Measurements from ENCODE around the gene UVSSA. TPM values are rescaled to one million over a fixed set of nuclear protein-coding genes. Genes with fewer than 3 reads are reported as not detected.
"Not testable (repeated sequence)": the region's sequence is repeated elsewhere in the genome, so short reads cannot be mapped to it uniquely, and the experiment has no call there.

Gene UVSSA
- total and polyA plus RNA-seq, 8 donors = 12.8 to 36.6 (median 18.8) TPM

DNA sequence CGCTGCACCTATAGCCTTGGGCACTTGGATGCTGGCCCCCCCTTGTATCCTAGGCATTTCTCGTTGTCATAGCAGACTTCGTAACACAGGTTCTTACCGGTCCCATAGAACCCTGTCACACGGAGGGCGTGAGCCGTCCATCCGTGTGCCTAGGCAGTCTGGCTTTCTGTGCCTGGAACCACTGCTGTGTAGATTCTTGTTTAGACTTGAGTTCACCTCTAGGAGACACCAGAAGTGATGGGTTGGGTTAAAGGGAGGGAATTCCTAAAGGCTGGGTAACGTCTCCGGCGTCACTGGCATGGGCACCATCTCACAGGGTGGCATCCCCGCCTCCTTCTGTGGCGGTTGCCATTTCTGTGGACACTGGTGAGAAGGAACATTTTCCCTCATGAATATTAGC, 72.7 kb downstream of the UVSSA start:
- H3K9me3 ChIP-seq = no peaks in the 10 kb centered on the region
- no peak overlapping the region for H3K27ac ChIP-seq
- H3K36me3 ChIP-seq = no peaks in the 10 kb centered on the region
- intact Hi-C loops (cut with DNase I) = no loop called here
- DNase-seq (peak in 1 of 4 donors; percentile 39), ATAC-seq (no peak)
- TF ChIP-seq, protein P1, sequence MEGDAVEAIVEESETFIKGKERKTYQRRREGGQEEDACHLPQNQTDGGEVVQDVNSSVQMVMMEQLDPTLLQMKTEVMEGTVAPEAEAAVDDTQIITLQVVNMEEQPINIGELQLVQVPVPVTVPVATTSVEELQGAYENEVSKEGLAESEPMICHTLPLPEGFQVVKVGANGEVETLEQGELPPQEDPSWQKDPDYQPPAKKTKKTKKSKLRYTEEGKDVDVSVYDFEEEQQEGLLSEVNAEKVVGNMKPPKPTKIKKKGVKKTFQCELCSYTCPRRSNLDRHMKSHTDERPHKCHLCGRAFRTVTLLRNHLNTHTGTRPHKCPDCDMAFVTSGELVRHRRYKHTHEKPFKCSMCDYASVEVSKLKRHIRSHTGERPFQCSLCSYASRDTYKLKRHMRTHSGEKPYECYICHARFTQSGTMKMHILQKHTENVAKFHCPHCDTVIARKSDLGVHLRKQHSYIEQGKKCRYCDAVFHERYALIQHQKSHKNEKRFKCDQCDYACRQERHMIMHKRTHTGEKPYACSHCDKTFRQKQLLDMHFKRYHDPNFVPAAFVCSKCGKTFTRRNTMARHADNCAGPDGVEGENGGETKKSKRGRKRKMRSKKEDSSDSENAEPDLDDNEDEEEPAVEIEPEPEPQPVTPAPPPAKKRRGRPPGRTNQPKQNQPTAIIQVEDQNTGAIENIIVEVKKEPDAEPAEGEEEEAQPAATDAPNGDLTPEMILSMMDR (IDR thresholded peaks at IDR 0.05) = no peak
- H3K4me3 ChIP-seq = no peak overlapping the region
- no peaks in the 10 kb centered on the region for H3K4me1 ChIP-seq
- peaks cover 13 to 95% of the 10 kb centered on the region in 2 donors for H3K27me3 ChIP-seq

- TF ChIP-seq, protein P1 (IDR thresholded peaks at IDR 0.05) = no peak
Measured at GRCh38 chr4:1421657-1422056, 74.6 kb downstream of the UVSSA start.

DNA sequence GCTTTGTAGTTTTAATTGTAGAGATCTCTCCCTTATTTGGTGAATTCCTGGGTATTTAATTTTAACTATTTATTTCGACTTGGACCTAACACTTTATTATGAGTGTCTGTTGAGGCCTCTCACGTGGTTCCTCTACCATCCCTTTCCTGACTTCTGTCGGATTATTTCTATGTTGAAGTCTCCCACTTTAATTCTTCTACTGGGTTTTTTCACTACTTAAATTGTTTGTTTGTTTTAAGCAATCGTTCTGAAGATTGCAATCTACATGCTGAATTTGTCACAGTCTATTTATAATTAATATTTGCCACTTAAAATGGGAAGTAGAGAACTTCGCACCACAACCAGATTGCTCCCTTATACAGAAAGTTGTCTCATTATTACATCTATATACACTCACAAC, 80.0 kb downstream of the UVSSA start:
- no peak overlapping the region for H3K27ac ChIP-seq
- TF ChIP-seq, protein P1 (IDR thresholded peaks at IDR 0.05) = no peak
- no peak for DNase-seq
- H3K9me3 ChIP-seq = no peaks in the 10 kb centered on the region
- no peak overlapping the region for H3K4me3 ChIP-seq
- peaks cover 5 to 37% of the 10 kb centered on the region in 2 donors for H3K27me3 ChIP-seq
- no peaks in the 10 kb centered on the region for H3K4me1 ChIP-seq
- no peak for ATAC-seq
- intact Hi-C loops (cut with DNase I) = no loop called here
- H3K36me3 ChIP-seq = no peaks in the 10 kb centered on the region

More at GRCh38 chr4:1421657-1422056, 74.6 kb downstream of the UVSSA start:
- ATAC-seq = no peak
- no peak overlapping the region for H3K4me3 ChIP-seq
- intact Hi-C loops (cut with DNase I) = no loop called here
- no peaks in the 10 kb centered on the region for H3K36me3 ChIP-seq
- no peak overlapping the region for H3K27ac ChIP-seq
- DNase-seq = no peak
- H3K4me1 ChIP-seq = no peaks in the 10 kb centered on the region
- H3K27me3 ChIP-seq = peaks cover 5 to 88% of the 10 kb centered on the region in 2 donors
- H3K9me3 ChIP-seq = no peaks in the 10 kb centered on the region

DNA sequence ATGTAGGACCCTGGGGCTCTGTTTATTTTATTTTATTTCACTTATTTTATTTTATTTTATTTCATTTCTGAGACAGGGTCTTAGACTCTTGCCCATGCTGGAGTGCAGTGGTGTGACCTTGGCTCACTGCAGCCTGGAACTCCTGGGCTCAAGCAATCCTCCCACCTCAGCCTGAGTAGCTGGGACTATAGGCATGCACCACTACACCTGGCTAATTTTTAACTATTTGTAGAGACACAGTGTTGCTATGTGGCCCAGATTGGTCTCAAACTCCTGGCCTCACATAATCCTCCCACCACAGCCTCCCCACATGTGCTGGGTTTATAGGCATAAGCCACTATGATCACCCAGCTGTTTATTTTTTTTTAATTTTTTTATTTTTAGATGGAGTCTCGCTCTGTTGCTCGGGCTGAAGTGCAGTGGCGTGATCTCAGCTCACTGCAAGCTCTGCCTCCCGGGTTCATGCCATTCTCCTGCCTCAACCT, 96.7 kb downstream of the UVSSA start:
- intact Hi-C loops (cut with DNase I); ATAC-seq; H3K4me3 ChIP-seq; DNase-seq; H3K9me3 ChIP-seq; H3K36me3 ChIP-seq; H3K4me1 ChIP-seq; H3K27ac ChIP-seq: not testable (repeated sequence)
- H3K27me3 ChIP-seq = peaks cover 0 to 39% of the 10 kb centered on the region in 2 donors

Other genes starting within 250 kb of the UVSSA start
- gene RNF212, start 233.6 kb upstream of the UVSSA start, total RNA-seq = 1 to 10 TPM; 7.2 to 9.8 TPM
- gene RNF212, start 233.6 kb upstream of the UVSSA start, polyA plus RNA-seq (ENCODE audit: insufficient read length in 6 of 6) = 10 to 100 TPM in 4 of 6 donors, 1 to 10 TPM in 2; 8.8 to 13.6 (median 11.8) TPM
- gene SPON2, start 174.6 kb upstream of the UVSSA start, total RNA-seq = 10 to 100 TPM; 66.0 to 94.2 TPM
- gene SPON2, start 174.6 kb upstream of the UVSSA start, polyA plus RNA-seq (ENCODE audit: insufficient read length in 6 of 6) = 10 to 100 TPM in 5 of 6 donors, 1 to 10 TPM in 1; 7.7 to 47.1 (median 18.9) TPM
- 100 to 1,000 TPM; 146 to 167 TPM for gene CTBP1, start 98.1 kb upstream of the UVSSA start, total RNA-seq
- 100 to 1,000 TPM in 5 of 6 donors, 10 to 100 TPM in 1; 93.9 to 150 (median 121) TPM for gene CTBP1, start 98.1 kb upstream of the UVSSA start, polyA plus RNA-seq (ENCODE audit: insufficient read length in 6 of 6)
- gene MAEA, start 57.3 kb upstream of the UVSSA start, total RNA-seq = 10 to 100 TPM; 43.8 to 56.3 TPM
- 10 to 100 TPM; 46.3 to 70.4 (median 56.5) TPM for gene MAEA, start 57.3 kb upstream of the UVSSA start, polyA plus RNA-seq (ENCODE audit: insufficient read length in 6 of 6)
- not detected for gene NKX1-1, start 59.2 kb downstream of the UVSSA start, total RNA-seq
- gene NKX1-1, start 59.2 kb downstream of the UVSSA start, polyA plus RNA-seq (ENCODE audit: insufficient read length in 6 of 6) = not detected

Data from left lung (tissue), 10 donors.